PC-9 (cell line): ENCODE data around the gene SMC6.

Experiments
- CTCF ChIP-seq: fragments of 200-600 bp; sonication (generic); conservative IDR thresholded peaks from 2 replicates; pipeline ENCODE4 v1.6.1; 2017; ENCODE audit warnings: mixed run types, antibody characterized with exemption, mild to moderate bottlenecking, moderate library complexity
- EZH2 ChIP-seq: fragments of 200-600 bp; sonication (generic); IDR thresholded peaks from 2 replicates; pipeline ENCODE4 v1.8.0; 2017; ENCODE audit warnings: antibody characterized with exemption, low read depth

GRCh38 chr2:17683981-17684380, 69.6 kb downstream of the SMC6 start:
- no peak for TF ChIP-seq CTCF
- TF ChIP-seq EZH2, result no peak
